ENCODE measurements around the gene ZNF142.

DNA sequence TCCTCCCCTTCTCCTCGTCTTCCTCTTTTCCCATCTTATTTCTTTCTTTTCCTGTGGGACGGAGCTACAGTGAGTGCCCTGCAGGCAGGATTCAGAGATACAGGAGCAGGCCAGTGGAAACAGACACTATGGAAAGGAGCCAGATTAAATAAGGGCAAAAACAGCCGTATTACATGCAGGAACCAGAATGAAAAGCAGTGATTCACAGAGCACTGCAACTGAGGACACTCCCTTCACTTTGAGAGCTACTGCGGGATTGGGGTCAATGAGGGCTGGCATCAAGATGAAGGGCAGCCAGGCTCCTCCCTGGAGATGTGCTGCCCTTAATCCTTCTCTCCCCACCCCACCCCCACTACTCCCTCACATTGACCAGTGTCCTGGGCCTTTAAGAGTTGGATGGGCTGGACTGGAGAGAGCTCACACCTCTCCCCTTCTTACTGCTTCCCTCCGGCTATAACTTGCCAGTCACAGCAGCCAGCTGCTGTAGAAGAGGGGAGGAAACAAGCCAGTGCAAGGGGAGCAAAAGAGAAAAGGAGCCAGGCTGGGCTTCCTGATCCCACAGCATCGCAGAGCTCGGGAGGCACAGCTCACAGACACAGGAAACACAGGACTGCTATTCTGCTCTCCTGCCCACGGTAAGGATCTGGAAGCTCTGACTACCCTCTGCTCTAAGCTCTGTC, 51.8 kb downstream of the ZNF142 start, which contains the start of gene PLCD4:
- TF ChIP-seq POLR2A (IDR thresholded peaks at IDR 0.05): no peak
- TF ChIP-seq, protein P1, sequence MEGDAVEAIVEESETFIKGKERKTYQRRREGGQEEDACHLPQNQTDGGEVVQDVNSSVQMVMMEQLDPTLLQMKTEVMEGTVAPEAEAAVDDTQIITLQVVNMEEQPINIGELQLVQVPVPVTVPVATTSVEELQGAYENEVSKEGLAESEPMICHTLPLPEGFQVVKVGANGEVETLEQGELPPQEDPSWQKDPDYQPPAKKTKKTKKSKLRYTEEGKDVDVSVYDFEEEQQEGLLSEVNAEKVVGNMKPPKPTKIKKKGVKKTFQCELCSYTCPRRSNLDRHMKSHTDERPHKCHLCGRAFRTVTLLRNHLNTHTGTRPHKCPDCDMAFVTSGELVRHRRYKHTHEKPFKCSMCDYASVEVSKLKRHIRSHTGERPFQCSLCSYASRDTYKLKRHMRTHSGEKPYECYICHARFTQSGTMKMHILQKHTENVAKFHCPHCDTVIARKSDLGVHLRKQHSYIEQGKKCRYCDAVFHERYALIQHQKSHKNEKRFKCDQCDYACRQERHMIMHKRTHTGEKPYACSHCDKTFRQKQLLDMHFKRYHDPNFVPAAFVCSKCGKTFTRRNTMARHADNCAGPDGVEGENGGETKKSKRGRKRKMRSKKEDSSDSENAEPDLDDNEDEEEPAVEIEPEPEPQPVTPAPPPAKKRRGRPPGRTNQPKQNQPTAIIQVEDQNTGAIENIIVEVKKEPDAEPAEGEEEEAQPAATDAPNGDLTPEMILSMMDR (IDR thresholded peaks at IDR 0.05): no peak
